ENCODE results near the gene PTPRN2.

The PTPRN2 gene

DNA sequence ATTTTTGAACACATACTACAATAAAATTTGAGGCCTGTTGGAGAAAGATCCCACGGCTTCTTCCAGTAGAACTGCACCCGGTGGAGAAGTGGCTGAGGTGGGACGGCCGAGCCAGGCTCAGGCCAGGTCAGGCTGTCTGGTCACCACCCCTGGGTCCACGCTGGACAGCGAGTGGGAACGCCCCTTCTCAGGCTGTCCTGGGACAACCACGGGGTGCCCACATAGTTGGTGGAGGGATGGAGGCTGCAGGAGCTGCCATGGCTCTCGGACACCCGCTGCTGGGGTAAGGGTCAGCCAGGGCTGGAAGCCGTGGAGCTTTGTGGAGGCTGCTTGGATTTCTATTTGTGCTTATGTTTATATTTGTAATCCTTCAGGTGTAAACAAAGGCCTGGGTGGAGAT, 1044.3 kb downstream of the PTPRN2 start:
- no peak for DNase-seq

DNA sequence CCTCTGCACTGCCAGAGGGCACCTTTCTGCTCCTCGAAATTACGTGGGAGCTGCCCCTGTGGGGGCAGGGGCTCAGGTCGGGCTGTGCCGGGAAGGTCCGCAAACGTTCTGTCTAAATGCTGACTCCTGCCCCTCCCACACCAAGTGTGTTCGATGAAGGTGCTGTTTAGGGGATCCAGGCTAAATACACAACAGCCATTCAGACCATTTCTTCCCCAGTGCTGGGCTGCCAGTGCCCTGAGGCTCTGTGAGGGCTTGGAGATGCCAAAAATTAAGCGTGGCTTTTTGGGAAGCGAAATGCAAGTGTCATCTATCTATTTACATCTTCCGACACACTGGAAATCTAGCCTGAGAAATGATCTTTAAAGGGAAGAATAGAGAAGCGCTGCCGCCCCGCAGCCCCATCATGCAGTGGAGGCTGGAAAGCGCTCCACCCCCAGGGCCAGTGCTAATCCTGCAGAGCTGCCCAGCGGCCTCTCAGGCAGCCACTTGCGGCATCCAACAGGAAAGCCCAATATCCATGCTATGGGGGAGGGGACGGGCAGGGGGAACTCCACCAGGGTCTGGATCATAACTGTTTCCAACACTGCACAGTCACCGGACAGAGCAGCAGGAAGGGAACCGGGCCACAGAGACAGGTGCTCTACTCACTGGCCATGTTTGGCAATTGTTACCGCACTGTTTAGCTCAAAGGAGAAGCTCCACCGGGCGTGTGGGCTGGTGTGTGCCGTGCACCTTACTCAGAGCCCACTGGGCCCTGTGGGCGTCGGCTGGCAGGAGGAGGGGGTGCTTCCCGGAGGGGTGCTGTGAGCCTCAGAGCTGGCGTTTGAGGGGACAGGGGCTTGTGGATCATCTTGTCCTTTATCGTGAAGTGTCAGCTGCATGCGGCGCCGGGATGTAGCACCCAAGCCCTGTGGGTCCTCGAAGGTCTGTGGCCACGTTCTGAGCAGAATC, 1045.3 kb downstream of the PTPRN2 start:
- no peak for DNase-seq

DNA sequence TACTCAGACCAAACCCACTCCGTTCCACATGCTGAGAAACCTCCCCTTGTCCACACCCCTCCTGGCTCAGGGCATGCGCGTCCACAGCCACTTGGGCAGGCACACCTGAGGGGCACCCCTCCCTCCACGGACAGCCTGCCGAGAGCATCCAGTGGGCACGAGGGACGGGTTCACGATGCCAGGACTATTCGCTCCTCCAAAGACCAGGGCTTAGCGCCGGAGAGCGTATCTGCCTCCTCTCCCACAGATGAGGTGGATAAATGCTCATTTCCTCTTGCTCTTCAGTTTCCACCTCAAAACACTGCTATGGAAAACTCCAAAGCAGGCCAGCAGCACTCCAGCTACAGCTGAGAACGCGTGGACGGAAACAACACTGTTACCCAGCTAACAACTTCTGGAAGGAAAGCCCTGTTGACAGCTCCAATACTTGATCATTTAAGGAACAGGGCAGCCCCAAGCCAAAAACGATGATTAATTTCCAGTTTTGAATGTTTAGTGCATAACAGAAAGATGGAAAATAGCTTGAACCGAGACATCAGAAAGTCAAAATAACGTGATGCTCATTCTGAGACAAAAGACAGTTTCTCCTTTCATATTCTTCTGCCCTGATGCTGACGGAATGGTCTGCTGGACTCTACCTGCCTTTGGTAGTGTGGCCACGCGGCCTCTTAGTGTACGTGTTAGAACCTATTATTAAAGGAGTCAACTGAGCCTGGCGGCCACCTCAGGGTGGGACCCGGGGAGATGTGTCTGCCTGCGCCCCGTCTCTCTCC, 1046.1 kb downstream of the PTPRN2 start:
- DNase-seq = no peak

DNA sequence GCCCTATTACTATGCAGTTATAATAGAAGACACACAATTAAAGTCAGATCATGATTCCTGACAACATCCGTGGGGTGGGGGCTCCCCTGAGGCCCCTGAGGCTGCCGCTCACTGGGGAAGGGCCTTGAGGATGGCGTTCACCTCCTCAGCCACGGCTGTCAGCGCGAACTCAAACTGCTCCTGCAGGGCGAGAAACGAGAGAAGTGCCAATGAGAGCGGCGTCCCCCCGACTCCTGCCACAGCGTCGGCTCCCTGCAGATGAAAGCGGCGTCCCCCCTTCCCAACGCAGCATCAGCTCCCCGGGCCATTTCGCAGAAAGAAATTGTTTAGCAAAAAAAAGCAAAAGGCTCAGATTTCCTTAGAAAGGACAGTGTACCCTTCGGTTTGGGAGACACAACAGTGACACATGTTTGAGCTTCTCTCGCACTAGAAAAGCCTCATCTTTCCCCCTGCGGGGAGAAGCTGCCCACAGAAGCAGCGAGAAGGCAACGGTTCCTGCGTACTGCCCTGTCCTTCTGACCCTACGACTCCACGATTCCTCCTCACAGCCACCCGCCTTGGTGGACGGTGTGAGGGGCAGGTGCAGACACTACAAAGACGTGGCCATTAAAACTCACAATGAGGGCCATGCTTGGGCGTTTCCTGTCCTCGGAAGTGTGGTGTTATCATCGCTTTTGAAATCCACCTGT, 1046.9 kb downstream of the PTPRN2 start:
- no peak for DNase-seq

DNA sequence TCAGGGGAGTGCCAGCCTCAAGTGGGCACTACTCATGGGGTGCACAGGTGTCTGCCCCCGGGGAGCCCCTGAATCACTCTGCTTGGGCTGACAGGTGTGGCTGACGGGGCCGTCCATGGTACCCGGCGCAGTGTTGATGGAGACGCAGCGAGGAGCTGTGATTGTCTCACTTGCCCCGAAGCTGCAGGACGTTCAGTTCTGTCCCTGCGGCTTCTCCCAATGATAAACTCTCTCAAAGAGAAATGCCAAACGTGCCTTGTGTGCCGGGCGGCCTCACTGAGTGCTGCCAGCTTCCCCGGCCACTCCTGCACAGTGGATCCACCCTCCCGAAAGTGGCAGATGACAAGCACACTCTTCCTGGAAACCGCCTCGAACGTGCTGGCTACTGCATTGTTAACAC, 1047.6 kb downstream of the PTPRN2 start:
- no peak for DNase-seq

DNA sequence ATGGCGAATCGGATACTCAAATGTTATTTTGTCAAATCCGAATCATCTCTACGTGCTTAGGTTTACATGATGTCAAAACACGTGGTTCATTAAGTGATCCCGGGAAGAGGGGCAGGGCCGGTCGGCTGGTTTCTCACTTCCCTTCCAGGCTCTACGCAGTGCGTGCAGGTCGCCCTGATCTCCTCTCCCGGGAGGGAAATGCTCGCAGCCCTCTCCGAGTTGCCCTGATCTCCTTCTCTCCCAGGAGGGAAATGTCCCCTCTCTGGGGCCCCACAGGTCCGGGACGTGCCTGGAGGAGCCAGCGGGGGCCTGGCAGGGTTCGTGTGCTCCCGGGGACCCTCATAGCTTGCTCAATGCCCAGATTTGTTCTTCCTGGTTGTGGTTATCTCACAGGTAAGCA, 1048.1 kb downstream of the PTPRN2 start:
- no peak for DNase-seq

DNA sequence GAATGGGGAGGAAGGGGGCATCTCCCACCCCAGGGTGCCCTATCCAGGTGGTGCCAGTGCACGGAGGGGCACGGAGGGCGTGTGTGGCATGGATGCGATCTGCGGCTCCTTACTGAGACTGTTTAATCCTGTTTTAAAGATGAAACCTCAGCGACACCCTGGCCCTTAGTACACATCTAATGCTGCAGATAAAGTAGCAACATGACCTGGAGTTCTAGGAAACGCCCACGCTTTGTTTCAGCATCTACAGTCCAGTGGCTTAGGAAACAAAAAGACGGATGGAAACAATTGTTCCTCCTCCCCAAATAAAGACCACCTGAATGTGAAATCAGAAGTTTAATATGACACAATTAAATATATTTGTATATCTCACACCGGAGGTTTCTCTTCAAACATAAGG, 1048.9 kb downstream of the PTPRN2 start:
- DNase-seq = no peak

DNA sequence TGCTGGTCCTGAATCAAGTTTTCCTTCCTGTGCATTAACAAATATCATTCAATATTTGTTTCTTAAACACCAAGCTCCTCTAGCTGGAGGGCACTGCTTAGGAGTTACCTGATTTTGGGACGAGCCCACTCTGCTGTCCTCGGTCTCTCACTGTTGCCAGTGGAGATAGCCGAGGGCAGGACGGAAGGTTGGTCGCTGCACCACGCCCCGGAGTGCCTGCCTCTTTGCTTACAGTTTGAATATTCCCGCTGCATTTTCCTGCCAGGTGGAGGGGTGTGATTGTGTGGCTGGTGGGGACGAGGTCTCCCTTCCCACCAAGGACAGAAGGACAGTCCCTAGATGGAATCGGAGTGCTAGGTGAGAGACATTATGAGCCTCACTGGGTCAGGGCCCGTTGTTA, 1049.3 kb downstream of the PTPRN2 start:
- DNase-seq = no peak

DNA sequence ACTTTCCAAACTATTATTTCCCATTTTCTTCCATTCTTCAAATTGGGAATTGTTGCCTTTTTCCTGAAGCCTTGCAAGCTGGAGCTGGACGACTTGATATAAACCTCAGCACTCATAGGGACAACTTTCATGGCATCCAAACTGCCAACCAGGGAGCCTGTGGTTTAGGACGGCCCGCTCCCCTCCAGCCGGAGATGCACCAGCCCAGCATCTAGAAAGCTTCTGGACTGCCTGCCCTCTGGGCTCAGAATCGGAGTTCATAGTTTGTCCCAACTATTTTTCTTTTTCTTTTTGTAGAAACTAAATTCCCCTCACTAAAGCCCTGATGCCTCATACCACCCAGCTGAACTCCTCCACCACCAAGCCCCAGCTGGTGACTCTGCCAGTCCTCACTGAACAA, 1050.6 kb downstream of the PTPRN2 start:
- DNase-seq = no peak

DNA sequence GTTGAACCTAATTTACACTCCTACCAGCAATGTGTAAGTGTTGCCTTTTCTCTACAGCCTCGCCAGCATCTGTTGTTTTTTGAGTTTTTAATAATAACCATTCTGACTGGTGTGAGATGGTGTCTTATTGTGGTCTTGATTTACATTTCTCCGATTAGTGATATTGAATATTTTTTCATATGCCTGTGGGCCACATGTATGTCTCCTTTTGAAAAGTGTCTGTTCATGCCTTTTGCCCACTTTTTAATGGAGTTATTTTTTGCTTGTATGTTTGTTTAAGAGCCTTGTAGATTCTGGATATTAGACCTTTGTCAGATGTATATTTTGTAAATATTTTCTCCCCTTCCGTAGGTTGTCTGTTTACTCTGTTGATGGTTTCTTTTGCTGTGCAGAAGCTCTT, 1055.6 kb downstream of the PTPRN2 start:
- no peak for DNase-seq

DNA sequence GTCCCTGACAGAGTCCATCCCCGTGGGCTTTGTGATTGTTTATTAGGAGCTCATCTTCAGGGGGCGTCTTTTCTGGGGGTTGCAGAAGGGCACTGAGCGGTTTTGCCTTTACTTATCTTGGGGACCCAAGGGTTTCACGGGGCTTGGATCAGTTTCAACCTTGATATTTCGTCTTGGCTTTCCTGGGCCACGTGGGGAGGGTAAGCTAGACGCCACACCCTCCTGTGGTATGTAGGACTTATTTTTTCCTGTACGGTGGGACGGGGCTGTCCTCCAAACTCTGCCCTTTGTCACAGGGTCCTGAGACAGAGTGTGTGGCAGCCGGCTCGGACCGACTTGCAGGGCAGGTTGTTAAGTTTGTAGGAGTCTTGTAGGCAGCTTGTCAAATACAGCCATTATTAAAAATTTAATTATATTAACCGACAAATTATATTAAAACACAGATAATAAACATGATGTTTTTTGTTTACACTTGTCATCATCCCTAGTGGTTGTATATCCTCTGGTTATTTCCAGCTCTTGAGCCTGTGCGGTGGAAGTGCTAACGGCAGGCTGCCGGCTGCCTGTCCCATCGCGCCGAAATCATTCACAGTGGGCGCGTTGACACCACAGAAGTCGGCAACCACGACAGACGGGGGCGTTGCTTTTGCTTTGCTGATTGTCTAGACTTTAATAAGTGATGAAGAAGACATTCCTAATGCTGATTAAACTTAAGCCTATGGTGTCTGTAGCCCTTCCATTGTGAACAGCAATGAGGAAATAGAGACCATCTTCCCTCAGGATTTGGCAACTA, 1057.7 kb downstream of the PTPRN2 start:
- no peak for DNase-seq

DNA sequence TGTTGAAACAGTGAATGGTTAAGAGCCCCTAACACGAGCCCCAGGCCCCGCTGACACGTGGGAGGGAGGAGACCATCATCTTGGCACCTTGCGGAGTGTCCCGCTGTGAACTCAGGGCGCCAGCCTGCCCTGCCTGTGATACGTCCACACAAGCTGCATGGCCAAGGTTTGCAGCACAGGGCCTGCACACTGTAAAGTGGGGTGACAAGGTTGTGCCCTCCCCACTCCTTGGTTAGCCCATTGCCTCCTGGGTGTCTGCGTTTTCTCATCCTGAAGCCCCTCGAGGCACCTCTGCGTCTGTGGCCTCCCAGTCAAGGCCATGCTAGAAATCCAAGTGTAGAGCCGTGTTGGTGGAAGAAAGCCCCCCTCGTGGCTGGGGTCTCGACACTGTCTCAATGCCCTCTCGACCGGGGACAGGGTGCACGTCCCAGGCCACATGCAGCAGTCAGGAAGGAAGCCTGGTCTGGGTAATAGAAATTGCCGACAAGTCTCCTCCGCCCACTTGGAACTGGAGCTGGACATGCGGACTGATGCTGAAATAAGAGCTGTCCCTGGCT, 1058.8 kb downstream of the PTPRN2 start:
- DNase-seq = no peak

DNA sequence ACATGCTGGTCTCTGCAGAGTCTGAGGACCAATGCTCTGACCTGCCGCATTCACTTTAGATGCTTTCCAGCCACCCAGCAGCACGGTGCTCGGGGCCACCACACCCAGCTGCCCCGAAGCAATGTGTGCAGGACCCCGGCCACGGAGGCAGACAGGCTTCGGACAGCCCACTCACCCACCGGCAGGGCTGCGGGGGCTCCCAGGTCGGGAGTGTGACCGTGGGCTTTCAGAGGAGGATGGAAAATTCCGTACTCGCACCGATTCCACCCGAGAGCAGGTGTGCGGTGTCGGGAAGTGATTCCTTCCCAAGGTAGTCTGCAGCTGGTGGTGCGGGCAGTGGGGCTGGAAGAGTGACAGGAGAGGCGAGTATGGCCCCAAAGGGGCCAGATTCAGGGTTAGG, 1059.9 kb downstream of the PTPRN2 start:
- DNase-seq = no peak

DNA sequence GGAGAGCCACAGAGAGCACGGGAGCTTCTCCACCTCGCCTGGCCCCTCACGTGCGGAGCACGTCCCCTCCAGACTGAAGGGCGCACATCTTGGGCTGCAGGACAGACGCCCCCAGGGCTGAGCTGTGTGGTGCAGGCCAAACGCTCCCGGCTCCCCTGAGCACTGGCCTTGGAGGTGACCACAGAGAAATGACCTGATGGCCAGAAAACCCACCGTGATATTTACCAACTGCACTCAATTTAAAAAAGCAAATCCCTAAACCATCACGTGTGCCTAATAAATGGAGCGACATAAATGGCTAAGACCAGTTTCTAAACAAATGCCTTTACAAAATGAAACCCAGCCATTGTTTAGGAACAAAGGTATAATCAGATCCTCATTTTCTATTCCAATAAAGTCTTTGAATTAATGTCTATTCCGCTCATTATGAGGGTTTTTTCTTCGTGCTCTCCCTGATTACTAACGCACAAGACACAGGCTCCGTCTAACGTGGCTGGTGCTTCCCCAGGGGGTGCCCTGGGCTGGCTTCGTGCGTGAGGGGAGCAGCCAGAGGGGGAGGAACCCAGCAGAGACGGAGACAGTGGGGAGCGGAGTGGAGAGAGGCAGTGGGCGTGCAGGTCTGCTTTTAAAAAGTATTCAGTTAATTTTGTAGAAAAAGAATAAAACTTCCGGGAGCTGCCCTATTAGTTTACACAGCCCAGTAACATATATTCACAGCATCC, 1060.5 kb downstream of the PTPRN2 start:
- DNase-seq = no peak

DNA sequence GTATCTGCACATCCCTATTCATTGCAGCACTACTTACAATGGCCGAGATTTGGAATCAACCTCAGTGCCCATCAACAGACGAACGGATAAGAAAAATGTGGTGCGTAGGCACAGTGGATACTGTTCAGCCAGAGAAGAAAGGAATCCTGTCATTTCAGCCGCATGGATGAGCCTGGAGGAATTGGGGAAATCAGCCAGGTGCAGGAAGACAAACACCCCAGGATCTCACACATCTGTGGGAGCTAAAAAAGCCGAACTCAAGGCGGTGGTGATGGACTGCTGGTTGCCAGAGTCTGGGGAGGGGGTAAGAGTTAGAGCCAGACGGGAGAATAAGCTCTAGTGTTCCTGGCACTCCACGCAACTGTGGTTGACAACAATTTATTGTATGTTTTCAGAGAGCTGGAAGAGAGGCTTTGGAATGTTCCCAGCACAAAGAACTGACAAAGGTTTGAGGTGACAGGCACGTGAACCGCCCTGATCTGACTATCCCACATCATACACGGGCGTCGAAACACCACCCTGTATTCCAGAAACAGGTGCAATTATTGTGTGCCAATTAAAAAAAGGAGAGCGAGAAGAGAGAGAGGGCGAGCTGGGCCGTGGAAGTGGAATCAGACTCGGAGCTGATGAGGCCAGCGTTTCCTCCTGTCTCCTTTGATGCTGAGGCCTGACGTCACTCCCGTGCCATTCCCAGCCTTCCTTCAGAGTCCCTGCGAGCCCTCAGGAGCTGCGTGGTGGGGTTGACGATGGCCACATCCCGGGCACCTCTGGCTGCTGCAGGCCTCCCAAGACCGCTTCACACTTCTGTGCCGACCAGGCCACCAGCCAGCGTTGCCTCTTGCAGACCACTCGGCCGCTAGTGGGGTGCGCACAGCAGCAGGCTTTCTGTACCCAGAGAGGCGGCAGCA, 1061.4 kb downstream of the PTPRN2 start:
- DNase-seq = no peak

DNA sequence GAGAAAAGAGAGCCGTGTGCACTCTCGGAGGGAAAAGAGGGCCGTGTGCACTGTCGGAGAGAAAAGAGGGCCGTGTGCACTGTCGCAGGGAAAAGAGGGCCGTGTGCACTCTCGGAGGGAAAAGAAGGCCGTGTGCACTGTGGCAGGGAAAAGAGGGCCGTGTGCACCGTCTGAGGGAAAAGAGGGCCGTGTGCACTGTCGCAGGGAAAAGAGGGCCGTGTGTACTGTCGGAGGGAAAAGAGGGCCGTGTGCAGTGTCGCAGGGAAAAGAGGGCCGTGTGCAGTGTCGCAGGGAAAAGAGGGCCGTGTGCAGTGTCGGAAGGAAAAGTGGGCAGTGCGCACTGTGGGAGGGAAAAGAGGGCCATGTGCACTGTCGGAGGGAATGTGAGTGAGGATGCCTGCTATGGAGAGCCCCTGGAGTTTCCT, 1062.1 kb downstream of the PTPRN2 start:
- DNase-seq = no peak

DNA sequence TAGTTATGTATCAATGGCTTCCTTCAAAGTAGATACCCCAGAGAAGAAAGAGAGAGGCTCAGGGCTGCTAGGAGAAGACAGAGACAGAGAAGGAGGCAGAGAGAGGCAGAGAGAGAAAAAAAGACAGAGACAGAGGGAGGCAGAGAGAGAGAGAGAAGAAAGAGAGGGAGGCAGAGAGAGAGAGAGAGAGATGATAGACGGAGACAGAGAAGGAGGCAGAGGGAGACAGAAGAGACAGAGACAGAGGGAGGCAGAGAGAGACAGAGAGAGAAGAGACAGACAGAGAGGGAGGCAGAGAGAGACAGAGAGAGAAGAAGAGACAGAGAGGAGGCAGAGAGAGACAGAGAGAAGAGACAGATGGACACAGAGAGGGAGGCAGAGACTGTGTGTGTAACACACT, 1062.9 kb downstream of the PTPRN2 start:
- DNase-seq = no peak

DNA sequence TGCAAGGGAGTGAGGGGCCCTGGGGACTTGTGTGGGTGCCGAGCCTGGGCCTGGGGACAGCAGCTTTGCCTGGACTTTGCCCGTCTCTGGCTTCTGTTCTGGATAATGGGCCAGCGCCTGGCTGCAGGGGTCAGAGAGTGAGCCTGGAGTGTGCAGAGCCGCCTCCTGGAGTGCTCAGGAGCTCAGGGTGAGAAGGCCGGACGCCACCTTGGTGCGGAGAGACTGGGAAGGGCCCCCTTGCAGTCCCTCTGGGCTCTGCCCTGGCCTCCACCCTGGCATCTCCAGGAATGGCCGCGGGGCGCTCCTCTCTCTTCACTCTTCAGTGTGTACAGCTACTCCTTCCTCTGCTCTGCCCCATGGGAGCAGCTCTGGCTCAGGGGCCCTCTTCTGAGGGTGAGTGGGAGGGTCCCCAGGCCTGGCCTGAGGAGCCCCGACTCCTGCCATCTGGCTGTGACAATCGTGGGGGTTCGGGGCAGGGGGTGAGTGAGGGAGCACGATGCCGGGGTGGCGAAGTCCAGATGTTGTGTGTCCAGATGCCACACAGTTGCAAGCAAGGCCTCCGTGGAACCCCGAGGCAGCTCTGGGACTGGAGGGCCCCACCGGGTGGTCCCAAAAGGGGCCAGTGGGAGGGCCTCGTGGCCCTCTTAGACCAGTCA, 1063.7 kb downstream of the PTPRN2 start:
- DNase-seq = no peak

DNA sequence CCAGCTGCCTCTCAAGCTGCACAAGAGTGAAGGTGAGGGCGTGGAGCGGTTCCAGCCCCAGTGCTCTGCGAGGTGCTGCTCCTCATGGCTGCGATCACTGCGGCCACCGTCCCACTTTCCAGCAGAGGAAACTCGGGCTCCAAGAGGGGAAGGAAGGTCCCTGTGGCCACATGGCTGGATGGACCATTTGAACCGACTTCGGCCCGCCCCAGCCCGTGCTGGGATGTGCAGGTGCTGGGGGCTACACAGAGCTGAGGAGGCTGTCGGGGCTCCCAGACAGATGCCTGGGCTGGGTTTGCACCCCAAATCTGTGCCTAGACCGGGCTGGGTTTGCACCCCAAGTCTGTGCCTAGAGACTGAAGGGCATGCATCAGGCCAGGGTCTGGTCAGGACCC, 1064.3 kb downstream of the PTPRN2 start:
- no peak for DNase-seq

DNA sequence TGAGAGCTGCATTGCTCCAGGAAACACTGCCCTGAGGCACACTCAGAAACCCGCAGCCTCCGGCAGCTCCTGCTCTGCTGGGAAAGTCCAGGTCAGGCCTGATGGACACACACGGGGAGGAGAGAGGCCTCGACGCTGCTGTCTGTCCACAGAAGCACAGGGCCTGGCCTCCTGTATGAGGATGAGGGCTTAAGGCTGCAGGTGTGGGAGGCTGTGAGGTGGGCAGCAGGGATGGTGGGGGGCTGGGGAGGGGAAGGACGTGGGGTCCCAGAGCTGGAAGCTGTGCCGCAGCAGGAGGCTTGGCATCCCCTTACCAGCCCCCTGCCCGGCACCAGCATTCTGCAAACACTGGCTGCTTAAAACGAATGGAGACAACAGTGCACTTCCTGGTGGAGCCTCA, 1064.7 kb downstream of the PTPRN2 start:
- DNase-seq = no peak
